Central memory CD4-positive, alpha-beta T cell (primary cell): Measurements from ENCODE around the gene SCAI.
"Not testable (repeated sequence)": the region's sequence is repeated elsewhere in the genome, so short reads cannot be mapped to it uniquely, and the experiment has no call there.

ENCODE experiments used
- DNase-seq: peaks from one replicate; pipeline ENCODE4 v3.0.0; 2022

The SCAI gene

GRCh38 chr9:125147401-125147951, 4.1 kb upstream of the SCAI start:
- no peak for DNase-seq

- DNase-seq, result no peak
These were observed 2.9 kb upstream of the SCAI start for GRCh38 chr9:125146247-125146646.

GRCh38 chr9:125145425-125145824, 2.1 kb upstream of the SCAI start:
- DNase-seq, result no peak

- no peak for DNase-seq
These were observed 560 bp downstream of the SCAI start for GRCh38 chr9:125142560-125143376.

GRCh38 chr9:125141751-125142150, 1.6 kb downstream of the SCAI start:
- no peak for DNase-seq

DNA sequence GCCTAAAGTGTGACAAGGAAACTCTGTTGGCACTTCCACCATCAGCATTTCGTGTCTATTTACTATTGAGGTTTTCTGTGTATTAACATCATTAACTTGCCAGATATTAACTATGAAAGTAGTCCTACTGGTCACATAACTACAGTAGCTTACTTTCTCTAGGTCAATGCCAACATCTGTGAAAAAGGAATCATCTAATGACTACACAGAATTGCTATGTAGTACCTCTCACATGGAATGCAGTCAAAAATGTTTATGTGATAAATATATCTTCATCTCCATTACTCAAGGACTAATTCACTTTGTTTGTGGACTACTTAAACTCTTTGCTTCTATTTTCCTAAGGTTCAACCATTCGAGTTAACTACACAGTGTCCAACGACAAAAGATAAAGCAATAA, 2.1 kb downstream of the SCAI start:
- no peak for DNase-seq

DNA sequence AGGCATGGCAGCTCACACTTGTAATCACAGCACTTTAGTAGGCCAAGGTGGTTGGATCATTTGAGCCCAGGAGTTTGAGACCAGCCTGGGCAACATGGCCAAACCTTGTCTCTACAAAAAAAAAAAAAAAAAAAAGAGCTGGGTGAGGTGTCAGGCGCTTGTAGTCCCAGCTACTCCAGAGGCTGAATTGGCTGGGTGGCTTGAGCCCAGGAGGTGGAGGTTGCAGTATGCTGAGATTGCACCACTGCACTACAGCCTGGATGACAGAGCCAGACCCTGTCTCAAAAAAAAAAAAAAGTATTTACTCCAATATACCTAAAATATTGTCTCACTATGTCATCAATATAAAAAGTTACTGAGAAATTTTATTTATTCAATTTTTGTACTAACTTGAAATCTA, 2.8 kb downstream of the SCAI start:
- no peak for DNase-seq

GRCh38 chr9:125137200-125137599, 6.1 kb downstream of the SCAI start:
- DNase-seq, result no peak

DNA sequence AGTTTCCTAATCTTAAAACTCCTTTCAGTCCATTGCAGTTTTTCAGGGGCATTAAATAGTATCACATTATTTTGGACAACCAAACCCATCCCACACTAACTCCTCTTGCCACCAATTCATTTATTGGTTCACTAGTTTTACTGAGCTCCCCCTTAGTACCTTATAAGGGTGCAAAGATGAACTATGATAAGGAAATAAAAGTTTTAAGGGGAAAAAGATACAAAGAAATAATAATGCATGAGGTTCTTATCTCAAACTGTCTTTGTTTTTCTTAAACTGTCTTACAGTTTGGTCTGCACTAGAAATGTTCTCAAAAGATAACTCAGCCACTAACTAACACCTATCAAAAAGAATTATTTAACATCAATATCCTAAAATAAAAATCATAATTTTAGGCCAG, 8.4 kb downstream of the SCAI start:
- no peak for DNase-seq

DNA sequence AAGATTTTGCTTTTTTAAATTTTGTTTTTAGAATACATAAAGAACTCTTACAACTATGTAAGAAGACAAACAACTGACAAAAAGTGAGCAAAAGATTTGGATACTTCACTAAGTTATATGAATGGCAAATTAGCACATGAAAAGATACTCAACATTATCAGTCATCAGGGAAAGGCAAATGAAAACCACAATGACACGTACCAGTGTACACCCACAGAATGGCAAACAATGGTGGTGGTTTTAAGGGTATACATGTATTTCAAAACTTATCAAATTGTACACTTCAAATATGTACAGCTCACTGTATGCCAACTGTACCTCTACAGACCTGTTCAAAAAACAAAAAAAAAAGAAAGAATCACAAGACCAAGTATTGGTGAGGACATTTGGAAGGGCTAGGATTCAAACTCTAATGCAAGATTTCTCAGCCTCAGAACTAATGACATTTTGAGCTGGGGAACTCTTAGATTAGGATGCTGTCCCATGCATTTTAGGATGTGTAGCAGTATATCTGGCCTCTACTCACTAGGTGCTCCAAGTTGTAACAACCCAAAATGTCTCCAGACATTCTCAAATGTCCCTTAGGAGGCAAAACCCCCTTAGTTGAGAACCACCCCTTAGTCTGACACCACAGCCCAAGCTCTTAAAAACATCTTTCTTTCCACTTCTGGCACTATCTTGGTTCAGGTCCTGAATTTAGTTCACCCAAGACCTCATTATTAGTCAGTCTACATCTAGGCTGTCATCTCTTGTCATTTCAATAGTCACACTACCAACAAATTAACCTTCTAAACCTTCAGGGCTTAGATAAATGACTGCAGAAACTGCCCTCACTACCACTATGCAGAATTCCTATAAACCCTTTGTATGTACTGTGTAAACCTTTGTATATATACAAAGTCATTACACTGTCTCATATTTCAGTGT, 9.7 kb downstream of the SCAI start:
- DNase-seq, result no peak

DNA sequence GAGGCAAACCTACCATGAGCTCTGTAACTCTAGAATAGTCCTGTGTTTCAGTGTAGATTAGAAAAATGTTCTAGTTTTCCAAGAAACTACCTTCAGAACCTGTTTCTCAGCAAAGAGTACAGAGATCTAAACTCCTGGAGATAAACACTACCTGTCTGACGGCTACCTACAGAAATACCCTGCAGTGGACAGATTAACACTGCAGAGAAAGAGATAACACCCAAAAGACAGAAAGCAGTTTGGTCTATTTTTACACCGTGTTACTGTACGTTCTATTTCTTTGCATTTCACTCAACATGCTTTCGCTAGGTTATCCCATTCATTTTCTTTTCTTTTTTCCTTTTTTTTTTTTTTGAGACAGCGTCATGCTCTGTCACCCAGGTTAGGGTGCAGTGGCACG, 11.6 kb downstream of the SCAI start:
- DNase-seq, result no peak

DNA sequence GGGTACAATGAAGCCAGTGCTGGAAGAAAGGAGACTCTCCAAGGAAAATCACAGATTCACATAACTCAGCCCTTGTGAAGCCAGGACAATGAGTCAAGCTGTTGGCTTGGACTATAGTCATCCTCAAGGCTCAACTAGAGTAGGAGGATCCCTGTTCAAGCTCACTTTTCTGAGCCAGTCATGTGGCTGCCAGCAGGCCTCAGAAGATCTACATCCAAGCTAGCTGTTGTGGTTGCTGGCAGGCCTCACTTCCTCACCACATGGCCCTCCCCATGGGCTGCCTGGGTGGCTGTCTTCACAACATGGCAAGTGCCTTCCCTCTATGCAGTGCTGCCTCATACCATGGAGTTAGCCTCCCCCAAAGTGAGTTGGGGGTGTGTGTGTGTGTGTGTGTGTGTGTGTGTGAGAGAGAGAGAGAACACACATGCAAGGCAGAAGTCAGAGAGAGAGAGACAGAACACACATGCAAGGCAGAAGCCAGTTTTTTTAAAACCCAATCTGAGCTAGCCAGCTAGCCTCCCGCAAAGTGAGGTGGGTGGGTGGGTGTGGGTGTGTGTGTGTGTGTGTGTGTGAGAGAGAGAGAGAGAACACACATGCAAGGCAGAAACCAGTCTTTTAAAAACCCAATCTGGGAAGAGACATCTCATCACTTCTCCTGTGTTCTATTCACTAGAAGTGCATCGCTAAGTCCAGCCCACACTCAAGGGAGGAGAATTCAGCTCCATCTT, 17.1 kb downstream of the SCAI start:
- peak; percentile 89 for DNase-seq

- DNase-seq, result no peak
These were observed 17.8 kb downstream of the SCAI start for GRCh38 chr9:125125523-125125922.

DNA sequence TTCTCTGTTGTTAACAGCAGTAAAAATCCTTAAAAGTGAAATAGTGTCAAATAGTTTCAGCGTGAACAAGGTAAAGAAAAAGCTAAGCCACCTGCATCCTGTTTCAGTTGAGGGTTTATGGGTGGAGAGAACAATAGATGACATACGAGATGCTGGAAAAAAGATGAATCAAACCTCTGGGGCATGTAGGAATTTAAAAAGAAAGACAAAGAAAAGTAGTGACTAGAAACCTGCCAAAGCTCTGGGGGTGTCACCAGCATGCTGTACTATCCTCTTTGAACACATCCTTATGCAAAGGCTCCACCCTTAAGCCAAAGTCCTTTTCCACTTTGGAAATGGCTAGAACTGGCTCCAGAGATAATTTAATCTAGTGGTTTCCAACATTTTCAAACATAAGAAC, 22.2 kb downstream of the SCAI start:
- DNase-seq, result no peak

- DNase-seq, result no peak
These were observed 23.6 kb downstream of the SCAI start for GRCh38 chr9:125119643-125120286.

GRCh38 chr9:125118696-125119095, 24.6 kb downstream of the SCAI start:
- DNase-seq, result not testable (repeated sequence)

DNA sequence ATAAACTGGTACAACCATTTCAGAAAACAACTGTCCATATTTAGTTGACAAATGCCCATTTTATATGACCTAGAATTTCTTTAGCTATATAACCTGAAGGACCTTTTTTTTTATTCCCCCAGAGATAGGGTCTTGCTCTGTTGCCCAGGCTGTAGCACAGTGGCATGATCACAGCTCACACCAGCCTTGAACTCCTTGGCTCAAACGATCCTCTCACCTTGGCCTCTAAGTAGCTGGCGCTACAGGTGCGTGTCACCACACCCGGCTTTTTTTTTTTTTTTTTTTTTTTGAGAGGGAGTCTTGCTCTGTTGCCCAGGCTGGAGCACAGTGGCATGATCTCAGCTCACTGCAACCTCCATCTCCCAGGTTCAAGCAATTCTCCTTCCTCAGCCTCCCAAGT, 28.8 kb downstream of the SCAI start:
- not testable (repeated sequence) for DNase-seq

- DNase-seq, result no peak
These were observed 32.9 kb downstream of the SCAI start for GRCh38 chr9:125110464-125110863.

GRCh38 chr9:125108541-125108940, 34.8 kb downstream of the SCAI start:
- not testable (repeated sequence) for DNase-seq

DNA sequence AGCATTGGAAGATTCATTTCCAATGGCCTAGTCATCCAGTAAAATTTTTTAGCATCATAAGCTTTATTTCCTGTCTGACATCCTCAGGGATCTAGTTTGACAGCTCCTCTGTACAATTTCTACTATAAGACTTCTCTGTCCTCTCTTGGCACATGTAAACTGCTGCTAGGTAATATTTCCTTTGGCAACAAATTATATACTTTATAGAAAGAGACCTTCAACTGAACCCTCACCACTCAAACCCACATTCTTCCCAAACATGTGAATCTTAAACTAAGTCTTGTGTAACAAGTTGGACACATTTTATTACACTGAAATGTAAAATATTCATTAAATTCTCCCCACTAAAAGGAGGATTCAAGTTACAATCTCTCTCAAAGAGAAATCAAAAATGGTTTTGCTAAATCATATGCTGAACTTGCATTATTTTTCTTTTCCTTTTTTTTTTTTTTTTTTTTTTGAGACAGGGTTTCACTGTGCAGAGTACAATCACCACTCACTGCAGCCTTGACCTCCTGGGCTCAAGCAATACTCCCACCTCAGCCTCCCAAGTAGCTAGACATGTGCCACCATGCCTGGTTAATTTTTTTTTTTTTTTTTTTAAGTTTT, 36.9 kb downstream of the SCAI start:
- no peak for DNase-seq

GRCh38 chr9:125103770-125104460, 39.4 kb downstream of the SCAI start:
- no peak for DNase-seq
